Neural crest cell (in vitro differentiated cells): ENCODE measurements around the gene SLC25A48. TPM values are rescaled to one million over a fixed set of nuclear protein-coding genes. Genes with fewer than 3 reads are reported as not detected.

Source experiments
- DNase-seq: peaks from one replicate; pipeline ENCODE4 v3.0.0; 2021; ENCODE audit warnings: low read depth, mixed read lengths, low spot score
- H3K27ac Mint-ChIP-seq: one replicate; pipeline ENCODE4 v1.8.0; 2021; ENCODE audit warnings: mild to moderate bottlenecking, mixed read lengths; ENCODE audit not compliant: unreplicated experiment
- H3K27me3 Mint-ChIP-seq: 2 replicates; pipeline ENCODE4 v1.8.0; 2021; ENCODE audit warnings: low read depth, mild to moderate bottlenecking, mixed read lengths
- H3K36me3 Mint-ChIP-seq: 2 replicates; pipeline ENCODE4 v1.8.0; 2021; ENCODE audit warnings: low read depth, mild to moderate bottlenecking, mixed read lengths
- H3K4me1 Mint-ChIP-seq: 2 replicates; pipeline ENCODE4 v1.8.0; 2021; ENCODE audit warnings: mixed read lengths
- H3K4me3 Mint-ChIP-seq: one replicate; pipeline ENCODE4 v1.8.0; 2021; ENCODE audit warnings: mild to moderate bottlenecking, mixed read lengths
- H3K9me3 Mint-ChIP-seq: 2 replicates; pipeline ENCODE4 v1.8.0; 2021; ENCODE audit warnings: mixed read lengths
- total RNA-seq: library from RNA; stranded (reverse); gene quantifications from 2 replicates; pipeline ENCODE4 v1.2.1, GENCODE V29; 2021
- TF ChIP-seq, protein P1 (sequence below): fragments of 200-600 bp; sonication (generic); conservative IDR thresholded peaks from 2 replicates; pipeline ENCODE4 v1.5.0; 2021; ENCODE audit warnings: antibody characterized with exemption, mild to moderate bottlenecking

Gene SLC25A48
- total RNA-seq, 1 donor from 2014 or later: not detected

DNA sequence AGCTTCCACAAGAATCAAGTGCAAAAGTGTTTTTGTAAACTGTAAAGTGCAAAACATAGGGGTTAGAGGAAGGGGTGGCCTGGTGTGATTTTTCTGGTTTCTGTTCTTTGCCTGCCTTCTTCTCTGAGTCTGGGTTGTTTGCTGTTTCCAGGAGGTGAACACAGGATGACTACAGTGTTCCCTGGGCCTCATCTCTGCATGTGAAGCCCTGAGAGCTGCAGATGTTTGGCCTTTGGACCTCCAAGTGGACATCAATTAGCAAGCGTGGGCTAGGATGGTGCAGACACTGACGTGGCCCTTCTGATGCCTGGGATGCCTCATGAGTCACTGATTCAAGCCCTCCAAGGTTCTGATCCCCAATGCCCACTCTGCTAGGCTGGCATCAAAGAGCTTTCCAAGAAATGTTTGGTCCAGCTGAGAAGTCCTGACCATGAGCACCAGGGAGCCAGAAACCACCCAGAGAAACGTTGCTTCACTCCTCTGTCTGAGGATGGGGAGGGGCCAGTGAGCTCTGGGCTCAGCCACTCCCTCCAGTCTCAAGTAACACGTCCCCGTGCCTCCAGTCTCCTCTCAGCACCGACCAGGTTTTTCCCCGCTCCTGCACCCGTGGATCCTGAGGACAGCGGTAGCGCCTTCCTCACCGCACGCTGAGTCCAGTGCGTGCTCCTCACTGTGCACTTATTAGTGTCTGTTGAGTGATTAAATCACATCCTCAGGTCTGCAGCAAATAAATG lies 53.6 kb downstream of the SLC25A48 start:
- no peak overlapping the region for H3K4me3 Mint-ChIP-seq

DNA sequence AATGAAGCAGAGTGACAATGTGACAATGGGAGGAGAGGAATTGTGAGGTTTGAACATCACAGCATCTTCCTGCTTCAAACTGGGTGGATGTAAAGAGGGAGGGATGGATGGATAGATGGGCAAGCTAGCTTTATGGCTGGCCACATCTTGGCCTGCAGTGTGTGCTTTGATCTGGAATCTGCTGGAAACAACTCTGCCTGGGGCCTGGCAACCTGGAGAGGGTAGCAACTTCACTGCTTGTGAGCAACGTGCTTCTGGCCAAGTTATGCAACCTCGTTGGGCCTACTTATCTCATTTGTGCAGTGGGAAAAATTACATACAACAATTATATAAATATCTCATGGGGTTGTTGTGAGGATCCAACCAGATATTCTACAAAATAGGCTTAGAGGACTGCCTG lies 55.8 kb downstream of the SLC25A48 start:
- TF ChIP-seq, protein P1, sequence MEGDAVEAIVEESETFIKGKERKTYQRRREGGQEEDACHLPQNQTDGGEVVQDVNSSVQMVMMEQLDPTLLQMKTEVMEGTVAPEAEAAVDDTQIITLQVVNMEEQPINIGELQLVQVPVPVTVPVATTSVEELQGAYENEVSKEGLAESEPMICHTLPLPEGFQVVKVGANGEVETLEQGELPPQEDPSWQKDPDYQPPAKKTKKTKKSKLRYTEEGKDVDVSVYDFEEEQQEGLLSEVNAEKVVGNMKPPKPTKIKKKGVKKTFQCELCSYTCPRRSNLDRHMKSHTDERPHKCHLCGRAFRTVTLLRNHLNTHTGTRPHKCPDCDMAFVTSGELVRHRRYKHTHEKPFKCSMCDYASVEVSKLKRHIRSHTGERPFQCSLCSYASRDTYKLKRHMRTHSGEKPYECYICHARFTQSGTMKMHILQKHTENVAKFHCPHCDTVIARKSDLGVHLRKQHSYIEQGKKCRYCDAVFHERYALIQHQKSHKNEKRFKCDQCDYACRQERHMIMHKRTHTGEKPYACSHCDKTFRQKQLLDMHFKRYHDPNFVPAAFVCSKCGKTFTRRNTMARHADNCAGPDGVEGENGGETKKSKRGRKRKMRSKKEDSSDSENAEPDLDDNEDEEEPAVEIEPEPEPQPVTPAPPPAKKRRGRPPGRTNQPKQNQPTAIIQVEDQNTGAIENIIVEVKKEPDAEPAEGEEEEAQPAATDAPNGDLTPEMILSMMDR: no peak
- no peaks in the 10 kb centered on the region for H3K4me1 Mint-ChIP-seq
- peaks cover 53% of the 10 kb centered on the region for H3K27me3 Mint-ChIP-seq
- DNase-seq: no peak
- H3K9me3 Mint-ChIP-seq: no peaks in the 10 kb centered on the region
- H3K4me3 Mint-ChIP-seq: no peak overlapping the region
- no peaks in the 10 kb centered on the region for H3K36me3 Mint-ChIP-seq
- H3K27ac Mint-ChIP-seq: no peak overlapping the region

More for the DNA sequence above, 53.6 kb downstream of the SLC25A48 start:
- Mint-ChIP-seq H3K27me3 (peaks cover 64% of the 10 kb centered on the region), H3K36me3 (no peaks in the 10 kb centered on the region), H3K27ac (no peak overlapping the region), H3K9me3 (no peaks in the 10 kb centered on the region), H3K4me1 (no peaks in the 10 kb centered on the region)
- DNase-seq: no peak
- TF ChIP-seq, protein P1: no peak

- Mint-ChIP-seq H3K4me1 (no peaks in the 10 kb centered on the region), H3K27me3 (peaks cover 52% of the 10 kb centered on the region), H3K4me3 (no peak overlapping the region), H3K36me3 (no peaks in the 10 kb centered on the region), H3K9me3 (no peaks in the 10 kb centered on the region), H3K27ac (no peak overlapping the region)
- DNase-seq: no peak
- TF ChIP-seq, protein P1: no peak
Measured at GRCh38 chr5:135890867-135891266, 56.4 kb downstream of the SLC25A48 start.

- Mint-ChIP-seq H3K4me3 (no peak overlapping the region), H3K27me3 (peaks cover 52% of the 10 kb centered on the region), H3K4me1 (no peaks in the 10 kb centered on the region), H3K36me3 (no peaks in the 10 kb centered on the region), H3K9me3 (no peaks in the 10 kb centered on the region), H3K27ac (no peak overlapping the region)
- DNase-seq: no peak
- TF ChIP-seq, protein P1: no peak
Measured at GRCh38 chr5:135891268-135891667, 56.8 kb downstream of the SLC25A48 start.

DNA sequence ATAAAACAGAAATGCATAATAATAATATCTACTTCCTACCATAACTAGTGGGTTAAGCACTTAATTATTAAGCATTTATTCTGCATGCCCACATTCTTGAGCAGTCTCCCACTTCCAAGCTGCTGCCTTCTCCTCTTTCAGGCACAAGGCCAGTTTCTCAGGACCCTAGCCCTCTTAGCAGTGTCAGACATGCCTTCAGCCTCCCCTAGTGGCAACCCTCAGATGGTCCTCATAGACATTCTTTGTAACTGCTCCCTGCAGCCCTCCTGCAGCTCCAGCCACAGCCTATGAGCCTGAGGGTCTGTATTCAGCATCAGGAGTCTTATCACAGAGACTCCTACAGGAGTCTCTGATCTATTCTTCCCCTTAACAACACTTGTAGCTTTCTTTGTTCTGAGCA lies 57.3 kb downstream of the SLC25A48 start:
- TF ChIP-seq, protein P1: peak; percentile 46
- Mint-ChIP-seq H3K36me3 (no peaks in the 10 kb centered on the region), H3K4me1 (no peaks in the 10 kb centered on the region), H3K4me3 (no peak overlapping the region), H3K27ac (no peak overlapping the region), H3K27me3 (peaks cover 52% of the 10 kb centered on the region), H3K9me3 (no peaks in the 10 kb centered on the region)
- DNase-seq: peak; percentile 18
